ENCODE results near the gene BRD7. TPM values are rescaled to one million over a fixed set of nuclear protein-coding genes. Genes with fewer than 3 reads are reported as not detected.
A peak's percentile ranks its signal among the peaks of the same experiment; 100 is the strongest.

BRD7 gene
- total and polyA plus RNA-seq, 2 of the 13 experiments (the other 11 are each of a cell fraction or from before 2014, with no cell fraction given), result 82.3 to 149 TPM

DNA sequence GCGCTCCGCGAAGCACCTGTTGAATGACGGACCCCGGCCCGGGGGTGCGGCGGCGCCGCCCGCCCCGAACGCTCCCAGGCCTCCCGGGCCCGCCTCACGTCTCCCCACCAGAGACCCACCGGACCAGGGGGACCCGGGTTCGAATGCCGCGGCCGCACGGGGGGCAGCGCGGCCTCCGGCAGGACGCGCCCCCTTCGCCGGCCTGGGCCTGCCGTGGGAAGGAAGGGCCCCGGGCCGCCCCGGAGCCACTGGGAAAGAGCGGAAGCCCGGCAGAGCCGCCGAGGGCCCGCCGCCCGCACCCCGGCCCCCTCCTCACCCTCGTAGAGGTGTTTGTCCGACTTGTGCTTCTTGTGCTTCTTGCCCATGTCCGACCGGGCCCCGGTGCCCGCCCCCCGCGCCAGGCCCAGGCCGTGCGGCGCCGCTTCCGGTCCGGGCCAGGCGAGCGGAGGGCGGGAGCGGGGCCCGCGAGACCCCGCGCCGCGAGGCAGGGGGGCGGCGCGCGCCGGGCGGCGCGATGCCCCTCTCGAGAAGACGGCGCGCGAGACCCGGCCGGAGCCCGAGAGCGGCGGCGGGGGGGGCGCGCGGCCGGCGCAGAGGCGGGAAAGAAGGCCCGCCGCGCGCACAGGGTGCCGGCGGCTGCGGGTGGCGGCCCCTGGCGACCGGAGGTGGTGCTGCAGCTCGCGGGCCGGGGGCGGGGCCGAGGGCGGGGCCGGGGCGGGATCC is at the start of gene BRD7 (continued):
- TF ChIP-seq HOXA3 (CRISPR knock-in tag; IDR thresholded peaks at IDR 0.05), result 0 out of 2 replicates have a peak, but pooled peaks have one; percentile 32
- peak; percentile 50; the same call in 1 of the 2 replicates for TF ChIP-seq KDM5B (CRISPR knock-in tag; IDR thresholded peaks at IDR 0.05; ENCODE audit: borderline replicate concordance)
- TF ChIP-seq ASH2L (IDR thresholded peaks at IDR 0.05; ENCODE audit: insufficient read length, low read depth, low read length), result peak; percentile 65
- TF ChIP-seq SYNCRIP (IDR thresholded peaks at IDR 0.05; ENCODE audit: insufficient read depth, low read depth, low read length), result no peak
- TF ChIP-seq, protein P1, sequence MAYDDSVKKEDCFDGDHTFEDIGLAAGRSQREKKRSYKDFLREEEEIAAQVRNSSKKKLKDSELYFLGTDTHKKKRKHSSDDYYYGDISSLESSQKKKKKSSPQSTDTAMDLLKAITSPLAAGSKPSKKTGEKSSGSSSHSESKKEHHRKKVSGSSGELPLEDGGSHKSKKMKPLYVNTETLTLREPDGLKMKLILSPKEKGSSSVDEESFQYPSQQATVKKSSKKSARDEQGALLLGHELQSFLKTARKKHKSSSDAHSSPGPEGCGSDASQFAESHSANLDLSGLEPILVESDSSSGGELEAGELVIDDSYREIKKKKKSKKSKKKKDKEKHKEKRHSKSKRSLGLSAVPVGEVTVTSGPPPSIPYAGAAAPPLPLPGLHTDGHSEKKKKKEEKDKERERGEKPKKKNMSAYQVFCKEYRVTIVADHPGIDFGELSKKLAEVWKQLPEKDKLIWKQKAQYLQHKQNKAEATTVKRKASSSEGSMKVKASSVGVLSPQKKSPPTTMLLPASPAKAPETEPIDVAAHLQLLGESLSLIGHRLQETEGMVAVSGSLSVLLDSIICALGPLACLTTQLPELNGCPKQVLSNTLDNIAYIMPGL (CRISPR knock-in tag; IDR thresholded peaks at IDR 0.05; ENCODE audit: borderline replicate concordance in 1 of 2, low read depth in 1 of 2), result peak in 1 of 2 experiments; percentile 34; a peak in 1 of 4 replicates
- TF ChIP-seq NR1H2 (CRISPR knock-in tag; IDR thresholded peaks at IDR 0.05; ENCODE audit: borderline replicate concordance, low read depth), result no peak
- no peak for TF ChIP-seq CENPX (CRISPR knock-in tag; IDR thresholded peaks at IDR 0.05)
- peak; percentile 77 for TF ChIP-seq RBFOX2 (IDR thresholded peaks at IDR 0.05; ENCODE audit: low read depth, low read length)
- TF ChIP-seq FOXA3 (CRISPR knock-in tag; IDR thresholded peaks at IDR 0.05), result no peak
- no peak for TF ChIP-seq CCAR2 (optimal IDR thresholded peaks at IDR 0.05; ENCODE audit: low read depth, low read length)
- 0 out of 2 replicates have a peak, but pooled peaks have one; percentile 6 for TF ChIP-seq ZNF121 (CRISPR knock-in tag; IDR thresholded peaks at IDR 0.05)
- TF ChIP-seq RBM39 (IDR thresholded peaks at IDR 0.05; ENCODE audit: low read depth, low read length, poor library complexity, severe bottlenecking), result peak; percentile 52
- no peak for TF ChIP-seq ZBTB37 (CRISPR knock-in tag; IDR thresholded peaks at IDR 0.05)
- peak; percentile 86 for TF ChIP-seq SP4 (CRISPR knock-in tag; IDR thresholded peaks at IDR 0.05)
- TF ChIP-seq ZNF790 (CRISPR knock-in tag; IDR thresholded peaks at IDR 0.05; ENCODE audit: borderline replicate concordance), result 0 out of 2 replicates have a peak, but pooled peaks have one; percentile 38
- TF ChIP-seq KLF9 (CRISPR knock-in tag; IDR thresholded peaks at IDR 0.05; ENCODE audit: low read depth), result no peak
- peak; percentile 63; the same call in 1 of the 2 replicates for TF ChIP-seq MAX (IDR thresholded peaks at IDR 0.05)
- TF ChIP-seq CBX1 (IDR thresholded peaks at IDR 0.05; ENCODE audit: low read depth), result no peak
- TF ChIP-seq ZNF883 (CRISPR knock-in tag; IDR thresholded peaks at IDR 0.05; ENCODE audit: not compliant biosample characterization), result peak; percentile 68
- TF ChIP-seq ZNF549 (CRISPR knock-in tag; IDR thresholded peaks at IDR 0.05), result no peak
- TF ChIP-seq ZNF772 (CRISPR knock-in tag; IDR thresholded peaks at IDR 0.05), result no peak
- 0 out of 2 replicates have a peak, but pooled peaks have one; percentile 18 for TF ChIP-seq ZNF451 (CRISPR knock-in tag; IDR thresholded peaks at IDR 0.05)
- TF ChIP-seq HDAC1 (CRISPR knock-in tag; IDR thresholded peaks at IDR 0.05), result peak; percentile 35; the same call in 1 of the 2 replicates
- peak; percentile 88 for TF ChIP-seq ZFY (CRISPR knock-in tag; IDR thresholded peaks at IDR 0.05)
- TF ChIP-seq, protein P2, sequence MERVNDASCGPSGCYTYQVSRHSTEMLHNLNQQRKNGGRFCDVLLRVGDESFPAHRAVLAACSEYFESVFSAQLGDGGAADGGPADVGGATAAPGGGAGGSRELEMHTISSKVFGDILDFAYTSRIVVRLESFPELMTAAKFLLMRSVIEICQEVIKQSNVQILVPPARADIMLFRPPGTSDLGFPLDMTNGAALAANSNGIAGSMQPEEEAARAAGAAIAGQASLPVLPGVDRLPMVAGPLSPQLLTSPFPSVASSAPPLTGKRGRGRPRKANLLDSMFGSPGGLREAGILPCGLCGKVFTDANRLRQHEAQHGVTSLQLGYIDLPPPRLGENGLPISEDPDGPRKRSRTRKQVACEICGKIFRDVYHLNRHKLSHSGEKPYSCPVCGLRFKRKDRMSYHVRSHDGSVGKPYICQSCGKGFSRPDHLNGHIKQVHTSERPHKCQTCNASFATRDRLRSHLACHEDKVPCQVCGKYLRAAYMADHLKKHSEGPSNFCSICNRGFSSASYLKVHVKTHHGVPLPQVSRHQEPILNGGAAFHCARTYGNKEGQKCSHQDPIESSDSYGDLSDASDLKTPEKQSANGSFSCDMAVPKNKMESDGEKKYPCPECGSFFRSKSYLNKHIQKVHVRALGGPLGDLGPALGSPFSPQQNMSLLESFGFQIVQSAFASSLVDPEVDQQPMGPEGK (CRISPR knock-in tag; IDR thresholded peaks at IDR 0.05), result peak; percentile 26; the same call in 1 of the 2 replicates

Data from HepG2 (cell line).